ENCODE results near the gene ARHGEF39. TPM values are rescaled to one million over a fixed set of nuclear protein-coding genes. Genes with fewer than 3 reads are reported as not detected.

The ARHGEF39 gene
- 1 to 10 TPM in 2 of 4 donors, under 1 TPM in 2; 0.54 to 8.7 (median 3.3) TPM for polyA plus RNA-seq
- long read RNA-seq, donor 1, partial matches to known transcripts, result 0 of 2 reads
- long read RNA-seq, donor 1, other reads (novel, unspliced or antisense), result 0 of 2 reads
- long read RNA-seq, donor 2, result 0 reads
- long read RNA-seq, donor 3, partial matches to known transcripts, result 0 of 2 reads
- long read RNA-seq, donor 3, other reads (novel, unspliced or antisense), result 0 of 2 reads
- long read RNA-seq, donor 4, result 0 reads
- long read RNA-seq, donor 5, partial matches to known transcripts, result 0 of 1 reads
- long read RNA-seq, donor 5, other reads (novel, unspliced or antisense), result 0 of 1 reads
- long read RNA-seq, donor 6, partial matches to known transcripts, result 0 of 1 reads
- long read RNA-seq, donor 6, other reads (novel, unspliced or antisense), result 0 of 1 reads
- long read RNA-seq, donor 7, partial matches to known transcripts, result 80 of 107 reads
- long read RNA-seq, donor 7, other reads (novel, unspliced or antisense), result 25 of 107 reads
- long read RNA-seq, donor 8, result 0 reads
- long read RNA-seq, donor 9, result 0 reads
- long read RNA-seq, donor 10, result 0 reads

GRCh38 chr9:35664531-35665470 is at the start of gene ARHGEF39:
Gene ARHGEF39 (minus strand): TSS chr9:35665195. CDS start chr9:35665169, 26 bp downstream.
- 4 to 6% (median 4%) methylated on average over 58 of the region's 58 CpGs for WGBS, 3 donors
- FAIRE-seq (no peak), DNase-seq (peak; percentile 87 to 91)
- no peaks in the 10 kb centered on the region for H3K9me3 ChIP-seq (ENCODE audit: control insufficient read depth in 2 of 2, insufficient read depth in 1 of 2, low read depth in 1 of 2, low read length in 1 of 2)
- H3K27me3 ChIP-seq (ENCODE audit: control insufficient read depth in 3 of 3, insufficient read depth in 3 of 3, low read length in 3 of 3), result no peaks in the 10 kb centered on the region
- H3K4me1 ChIP-seq (ENCODE audit: control insufficient read depth in 3 of 3, insufficient read depth in 2 of 3, low read depth in 1 of 3, low read length in 2 of 3), result peaks cover 0 to 35% (median 2%) of the 10 kb centered on the region in 3 donors
- H3K27ac ChIP-seq (ENCODE audit: low read depth in 1 of 3, low read length in 2 of 3), result peak within 1 kb of the TSS in 2 of 3 donors; percentile 38 to 71
- H3K4me3 ChIP-seq (ENCODE audit: low read depth in 1 of 3, low read length in 3 of 3), result peak within 1 kb of the TSS; percentile 40 to 75 (median 40)
- H3K36me3 ChIP-seq (ENCODE audit: control insufficient read depth in 3 of 3, insufficient read depth in 2 of 3, low read depth in 1 of 3, low read length in 3 of 3), result peaks cover 0 to 23% (median 0%) of the 10 kb centered on the region in 3 donors

GRCh38 chr9:35714123-35714522 is 49.1 kb upstream of the ARHGEF39 start:
- Histone ChIP-seq H3K9me3 (ENCODE audit: control insufficient read depth in 2 of 2, insufficient read depth in 1 of 2, low read depth in 1 of 2, low read length in 1 of 2) (no peaks in the 10 kb centered on the region), H3K27me3 (ENCODE audit: control insufficient read depth in 3 of 3, insufficient read depth in 3 of 3, low read length in 3 of 3) (no peaks in the 10 kb centered on the region), H3K4me1 (ENCODE audit: control insufficient read depth in 3 of 3, insufficient read depth in 2 of 3, low read depth in 1 of 3, low read length in 2 of 3) (no peaks in the 10 kb centered on the region), H3K36me3 (ENCODE audit: control insufficient read depth in 3 of 3, insufficient read depth in 2 of 3, low read depth in 1 of 3, low read length in 3 of 3) (peaks cover 34 to 88% (median 66%) of the 10 kb centered on the region in 3 donors), H3K27ac (ENCODE audit: low read depth in 1 of 3, low read length in 2 of 3) (no peak overlapping the region), H3K4me3 (ENCODE audit: low read depth in 1 of 3, low read length in 3 of 3) (no peak overlapping the region)
- 88 to 96% (median 91%) methylated on average over 6 of the region's 6 CpGs for WGBS, 3 donors
- FAIRE-seq (no peak), DNase-seq (no peak)

- DNase-seq, result no peak
- no peak overlapping the region for H3K4me3 ChIP-seq (ENCODE audit: low read depth in 1 of 3, low read length in 3 of 3)
- H3K27me3 ChIP-seq (ENCODE audit: control insufficient read depth in 3 of 3, insufficient read depth in 3 of 3, low read length in 3 of 3), result no peaks in the 10 kb centered on the region
- no peaks in the 10 kb centered on the region for H3K4me1 ChIP-seq (ENCODE audit: control insufficient read depth in 3 of 3, insufficient read depth in 2 of 3, low read depth in 1 of 3, low read length in 2 of 3)
- no peak for FAIRE-seq
- WGBS, 3 donors, result 88 to 94% (median 92%) methylated on average over 3 of the region's 3 CpGs
- H3K36me3 ChIP-seq (ENCODE audit: control insufficient read depth in 3 of 3, insufficient read depth in 2 of 3, low read depth in 1 of 3, low read length in 3 of 3), result peaks cover 31 to 85% (median 61%) of the 10 kb centered on the region in 3 donors
- no peak overlapping the region for H3K27ac ChIP-seq (ENCODE audit: low read depth in 1 of 3, low read length in 2 of 3)
- H3K9me3 ChIP-seq (ENCODE audit: control insufficient read depth in 2 of 2, insufficient read depth in 1 of 2, low read depth in 1 of 2, low read length in 1 of 2), result no peaks in the 10 kb centered on the region
Measured at GRCh38 chr9:35713578-35713977, 48.6 kb upstream of the ARHGEF39 start.

- H3K9me3 ChIP-seq (ENCODE audit: control insufficient read depth in 2 of 2, insufficient read depth in 1 of 2, low read depth in 1 of 2, low read length in 1 of 2), result no peaks in the 10 kb centered on the region
- peaks cover 29 to 84% (median 61%) of the 10 kb centered on the region in 3 donors for H3K36me3 ChIP-seq (ENCODE audit: control insufficient read depth in 3 of 3, insufficient read depth in 2 of 3, low read depth in 1 of 3, low read length in 3 of 3)
- no peaks in the 10 kb centered on the region for H3K4me1 ChIP-seq (ENCODE audit: control insufficient read depth in 3 of 3, insufficient read depth in 2 of 3, low read depth in 1 of 3, low read length in 2 of 3)
- WGBS, 3 donors, result 89 to 91% (median 89%) methylated on average over 10 to 11 of the region's 11 CpGs
- no peaks in the 10 kb centered on the region for H3K27me3 ChIP-seq (ENCODE audit: control insufficient read depth in 3 of 3, insufficient read depth in 3 of 3, low read length in 3 of 3)
- FAIRE-seq (no peak), DNase-seq (no peak)
- H3K4me3 ChIP-seq (ENCODE audit: low read depth in 1 of 3, low read length in 3 of 3), result no peak overlapping the region
- H3K27ac ChIP-seq (ENCODE audit: low read depth in 1 of 3, low read length in 2 of 3), result no peak overlapping the region
Measured at GRCh38 chr9:35712762-35713400, 47.9 kb upstream of the ARHGEF39 start.

- H3K4me3 ChIP-seq (ENCODE audit: low read depth in 1 of 3, low read length in 3 of 3), result no peak overlapping the region
- no peak for DNase-seq
- H3K36me3 ChIP-seq (ENCODE audit: control insufficient read depth in 3 of 3, insufficient read depth in 2 of 3, low read depth in 1 of 3, low read length in 3 of 3), result peaks cover 29 to 83% (median 62%) of the 10 kb centered on the region in 3 donors
- FAIRE-seq, result no peak
- no peaks in the 10 kb centered on the region for H3K4me1 ChIP-seq (ENCODE audit: control insufficient read depth in 3 of 3, insufficient read depth in 2 of 3, low read depth in 1 of 3, low read length in 2 of 3)
- no peaks in the 10 kb centered on the region for H3K9me3 ChIP-seq (ENCODE audit: control insufficient read depth in 2 of 2, insufficient read depth in 1 of 2, low read depth in 1 of 2, low read length in 1 of 2)
- no peaks in the 10 kb centered on the region for H3K27me3 ChIP-seq (ENCODE audit: control insufficient read depth in 3 of 3, insufficient read depth in 3 of 3, low read length in 3 of 3)
- 85 to 88% (median 85%) methylated on average over 21 of the region's 21 CpGs for WGBS, 3 donors
- H3K27ac ChIP-seq (ENCODE audit: low read depth in 1 of 3, low read length in 2 of 3), result no peak overlapping the region
Measured at GRCh38 chr9:35711501-35712428, 46.8 kb upstream of the ARHGEF39 start.

- Histone ChIP-seq H3K4me1 (ENCODE audit: control insufficient read depth in 3 of 3, insufficient read depth in 2 of 3, low read depth in 1 of 3, low read length in 2 of 3) (no peaks in the 10 kb centered on the region), H3K9me3 (ENCODE audit: control insufficient read depth in 2 of 2, insufficient read depth in 1 of 2, low read depth in 1 of 2, low read length in 1 of 2) (no peaks in the 10 kb centered on the region), H3K36me3 (ENCODE audit: control insufficient read depth in 3 of 3, insufficient read depth in 2 of 3, low read depth in 1 of 3, low read length in 3 of 3) (peaks cover 34 to 85% (median 63%) of the 10 kb centered on the region in 3 donors), H3K27ac (ENCODE audit: low read depth in 1 of 3, low read length in 2 of 3) (no peak overlapping the region), H3K27me3 (ENCODE audit: control insufficient read depth in 3 of 3, insufficient read depth in 3 of 3, low read length in 3 of 3) (no peaks in the 10 kb centered on the region), H3K4me3 (ENCODE audit: low read depth in 1 of 3, low read length in 3 of 3) (no peak overlapping the region)
- no peak for FAIRE-seq
- 78 to 85% (median 83%) methylated on average over 7 of the region's 7 CpGs for WGBS, 3 donors
- DNase-seq, result no peak
Measured at GRCh38 chr9:35710818-35711500, 46.0 kb upstream of the ARHGEF39 start.

GRCh38 chr9:35708146-35708545 is 43.2 kb upstream of the ARHGEF39 start:
- no peak for FAIRE-seq

More at GRCh38 chr9:35708146-35708545, 43.2 kb upstream of the ARHGEF39 start:
- H3K27me3 ChIP-seq (ENCODE audit: control insufficient read depth in 3 of 3, insufficient read depth in 3 of 3, low read length in 3 of 3), result no peaks in the 10 kb centered on the region
- H3K9me3 ChIP-seq (ENCODE audit: control insufficient read depth in 2 of 2, insufficient read depth in 1 of 2, low read depth in 1 of 2, low read length in 1 of 2), result no peaks in the 10 kb centered on the region
- peaks cover 45 to 89% (median 72%) of the 10 kb centered on the region in 3 donors for H3K36me3 ChIP-seq (ENCODE audit: control insufficient read depth in 3 of 3, insufficient read depth in 2 of 3, low read depth in 1 of 3, low read length in 3 of 3)
- H3K4me1 ChIP-seq (ENCODE audit: control insufficient read depth in 3 of 3, insufficient read depth in 2 of 3, low read depth in 1 of 3, low read length in 2 of 3), result no peaks in the 10 kb centered on the region
- H3K4me3 ChIP-seq (ENCODE audit: low read depth in 1 of 3, low read length in 3 of 3), result no peak overlapping the region
- H3K27ac ChIP-seq (ENCODE audit: low read depth in 1 of 3, low read length in 2 of 3), result no peak overlapping the region
- DNase-seq, result no peak
- 94 to 98% (median 95%) methylated on average over 4 of the region's 4 CpGs for WGBS, 3 donors
